CD4-positive, alpha-beta T cell treated with Interleukin-4 for 4 hours (primary cell): ENCODE results near the gene TMPRSS2.

Source experiments
- DNase-seq: peaks from one replicate; pipeline ENCODE4 v3.0.0-alpha.2; 2020

TMPRSS2 gene

DNA sequence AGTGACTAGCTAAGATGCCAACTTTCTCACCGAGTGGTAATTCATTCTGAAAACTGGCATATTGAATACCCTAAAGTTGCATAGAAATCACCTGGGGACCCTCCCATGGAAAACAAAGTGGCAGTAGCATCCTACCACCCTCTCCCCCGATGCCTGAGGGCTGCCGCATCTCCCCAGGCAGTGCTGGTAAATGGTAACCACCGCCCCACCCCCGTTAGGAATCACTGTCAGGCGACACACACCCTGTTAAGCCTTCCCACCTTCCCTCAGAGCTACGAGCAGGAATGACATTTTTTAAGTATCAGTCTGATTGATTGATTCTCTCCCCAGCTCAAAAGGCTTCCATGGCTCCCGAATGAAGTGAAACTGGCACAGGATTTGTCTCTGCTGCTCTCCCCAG is 28.3 kb downstream of the TMPRSS2 start:
- no peak for DNase-seq

DNA sequence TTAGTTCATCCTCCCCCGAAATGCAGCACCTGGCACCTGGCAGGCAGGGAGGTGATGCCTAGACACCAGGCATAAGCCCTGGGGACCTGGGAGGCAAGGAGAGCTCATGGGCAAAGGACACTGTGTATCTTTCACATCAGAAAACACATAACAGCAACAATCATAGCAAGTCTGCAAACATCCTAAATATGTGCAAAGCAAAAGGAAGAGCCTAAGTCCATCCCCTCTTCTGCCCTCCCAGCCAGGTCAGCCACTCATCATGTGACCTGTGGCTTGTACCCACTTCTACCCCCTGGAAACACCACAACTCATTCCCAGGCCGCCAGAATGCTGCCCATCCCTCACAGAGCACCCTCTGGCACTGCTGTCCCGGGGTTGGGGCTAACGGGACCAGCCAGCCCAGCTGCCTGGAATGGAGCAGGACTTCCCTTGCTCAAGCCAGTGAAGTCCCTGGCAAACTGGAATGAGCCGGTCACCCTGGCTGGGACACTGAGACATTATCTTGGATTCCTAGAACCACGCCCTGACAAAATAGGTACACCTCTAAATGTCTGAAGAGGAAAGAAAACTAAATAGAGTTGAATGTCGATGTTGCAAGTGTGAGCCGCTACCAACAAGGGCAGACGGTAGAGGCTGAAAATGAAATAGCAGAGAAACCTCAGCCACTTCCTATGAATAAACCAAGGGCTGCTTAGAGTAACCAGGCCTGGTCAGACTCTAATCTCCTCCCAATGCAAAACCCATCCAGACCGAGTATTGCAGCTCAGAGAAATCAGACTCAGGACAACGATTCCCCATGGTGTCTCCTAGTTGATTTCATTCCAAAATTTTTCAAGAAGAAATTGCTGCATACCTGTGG is 29.4 kb downstream of the TMPRSS2 start:
- no peak for DNase-seq

DNA sequence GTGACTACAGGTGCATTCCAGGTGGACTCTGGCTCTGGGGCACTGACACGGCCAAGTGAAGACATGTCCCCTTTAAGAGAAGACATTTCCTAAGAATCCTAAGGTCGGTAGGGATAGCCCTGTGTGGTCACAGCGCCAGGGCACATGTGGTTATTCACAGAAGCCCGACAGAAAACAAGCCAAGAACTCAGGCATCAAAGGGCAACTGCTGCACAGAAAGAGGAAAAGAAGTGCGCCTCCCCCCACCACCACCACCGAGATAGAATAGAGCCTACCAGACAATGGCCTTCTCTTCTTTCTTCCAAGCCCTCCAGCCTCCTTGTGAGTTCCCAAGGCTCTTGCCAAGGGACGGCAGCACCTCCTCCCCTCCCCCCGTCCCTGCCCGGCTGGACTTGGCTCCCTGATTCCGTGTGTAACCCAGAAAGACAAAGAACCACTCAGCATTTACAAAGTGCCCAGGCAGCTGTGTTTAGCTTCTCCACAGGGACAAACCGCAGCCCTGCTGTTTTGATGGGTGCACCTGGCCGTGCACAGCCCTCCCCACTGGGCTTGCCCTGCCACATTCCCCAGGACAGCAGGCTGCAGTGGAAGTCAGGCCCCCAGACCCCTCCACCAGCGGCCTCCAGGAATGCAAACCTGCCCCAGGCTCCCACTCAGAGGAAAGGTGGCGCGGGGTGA is 30.2 kb downstream of the TMPRSS2 start:
- DNase-seq = no peak

DNA sequence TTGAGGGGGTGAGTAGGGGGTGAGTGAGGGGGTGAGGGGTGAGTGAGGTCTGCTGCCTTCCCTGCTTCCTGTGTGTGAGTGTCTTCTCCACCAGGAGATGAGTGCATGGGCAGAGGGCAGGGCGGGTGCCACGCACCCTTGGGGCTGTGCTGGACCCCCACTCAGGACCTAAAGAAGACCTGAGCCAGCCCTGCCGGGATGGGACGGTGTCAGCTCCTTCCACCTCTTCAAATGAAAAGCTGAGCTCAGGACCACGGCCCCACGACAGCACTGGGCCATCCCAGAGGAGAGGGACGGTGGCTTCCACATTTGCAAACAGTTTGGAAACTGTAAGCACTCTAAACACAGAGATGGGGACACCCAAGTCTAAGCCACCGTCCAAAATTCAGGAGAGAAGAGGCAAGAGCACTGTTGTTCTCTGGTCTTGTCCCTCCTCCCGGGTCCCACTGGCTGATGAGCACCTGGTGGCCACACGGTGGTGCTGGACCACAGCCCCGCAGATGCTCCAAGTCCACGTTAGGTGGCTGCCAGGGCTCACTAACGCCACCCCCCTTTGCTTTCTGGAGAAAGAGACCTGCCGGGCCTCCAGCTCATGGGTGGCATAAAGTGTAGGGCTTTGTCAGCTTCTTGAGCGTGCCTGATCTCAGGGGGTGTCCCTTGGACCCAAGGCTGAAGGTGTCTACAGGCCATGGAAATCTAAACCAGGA is 32.1 kb downstream of the TMPRSS2 start:
- DNase-seq = no peak

DNA sequence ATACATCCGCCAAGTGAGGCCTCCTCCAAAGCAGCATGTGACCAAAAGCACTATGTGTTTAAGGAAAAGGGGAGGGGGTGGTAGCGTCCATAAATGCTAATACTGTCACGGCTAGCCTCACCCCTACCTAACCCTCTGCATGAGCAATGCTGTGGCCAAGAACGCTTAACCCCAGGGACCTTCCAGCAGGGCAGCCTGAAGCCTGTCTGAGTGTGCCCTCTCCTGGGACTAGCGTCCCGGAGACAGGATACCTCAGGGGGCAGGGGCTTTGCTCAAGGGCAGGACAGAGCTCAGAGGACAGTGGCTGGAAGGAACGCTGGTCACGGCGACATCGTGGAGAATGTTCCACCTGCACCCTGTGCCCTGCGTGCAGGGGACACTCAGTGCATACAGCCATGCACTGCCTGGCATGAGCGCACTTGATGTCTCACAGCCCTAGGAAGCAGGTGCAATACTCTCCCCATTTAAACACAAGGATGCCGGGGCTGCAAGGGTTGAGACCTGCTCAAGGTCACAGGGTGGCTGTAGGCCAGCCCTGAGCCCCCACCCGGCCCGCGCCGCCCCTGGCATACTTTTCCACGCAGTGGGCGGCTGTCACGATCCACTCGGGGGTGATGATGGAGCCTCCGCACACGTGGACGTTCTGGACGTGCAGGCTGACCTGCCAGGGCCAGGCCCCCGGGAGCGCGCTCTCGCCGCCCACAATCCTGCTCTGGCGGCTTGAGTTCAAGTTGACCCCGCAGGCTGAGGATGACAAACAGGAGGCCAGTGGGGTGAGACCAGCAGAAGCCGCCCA is 35.0 kb downstream of the TMPRSS2 start:
- no peak for DNase-seq

DNA sequence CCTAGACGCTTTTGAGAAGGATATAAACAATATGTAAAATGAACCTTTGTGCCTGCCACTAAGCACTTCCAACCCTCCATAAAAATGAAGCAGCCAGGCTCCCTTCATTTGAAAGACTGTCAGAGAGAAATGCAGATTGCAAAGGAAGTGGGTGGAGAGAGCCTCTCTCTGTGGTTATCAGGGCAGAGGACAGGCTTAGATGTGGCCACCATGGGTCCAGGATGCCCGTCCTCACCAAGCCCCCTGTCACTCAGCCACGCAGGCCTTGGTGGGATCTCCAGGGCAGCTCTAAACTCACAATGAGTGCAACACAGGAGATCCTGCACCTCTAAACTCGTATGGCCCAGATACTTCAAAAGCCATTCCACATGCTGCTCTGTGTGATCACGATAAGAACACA is 37.9 kb downstream of the TMPRSS2 start:
- no peak for DNase-seq

DNA sequence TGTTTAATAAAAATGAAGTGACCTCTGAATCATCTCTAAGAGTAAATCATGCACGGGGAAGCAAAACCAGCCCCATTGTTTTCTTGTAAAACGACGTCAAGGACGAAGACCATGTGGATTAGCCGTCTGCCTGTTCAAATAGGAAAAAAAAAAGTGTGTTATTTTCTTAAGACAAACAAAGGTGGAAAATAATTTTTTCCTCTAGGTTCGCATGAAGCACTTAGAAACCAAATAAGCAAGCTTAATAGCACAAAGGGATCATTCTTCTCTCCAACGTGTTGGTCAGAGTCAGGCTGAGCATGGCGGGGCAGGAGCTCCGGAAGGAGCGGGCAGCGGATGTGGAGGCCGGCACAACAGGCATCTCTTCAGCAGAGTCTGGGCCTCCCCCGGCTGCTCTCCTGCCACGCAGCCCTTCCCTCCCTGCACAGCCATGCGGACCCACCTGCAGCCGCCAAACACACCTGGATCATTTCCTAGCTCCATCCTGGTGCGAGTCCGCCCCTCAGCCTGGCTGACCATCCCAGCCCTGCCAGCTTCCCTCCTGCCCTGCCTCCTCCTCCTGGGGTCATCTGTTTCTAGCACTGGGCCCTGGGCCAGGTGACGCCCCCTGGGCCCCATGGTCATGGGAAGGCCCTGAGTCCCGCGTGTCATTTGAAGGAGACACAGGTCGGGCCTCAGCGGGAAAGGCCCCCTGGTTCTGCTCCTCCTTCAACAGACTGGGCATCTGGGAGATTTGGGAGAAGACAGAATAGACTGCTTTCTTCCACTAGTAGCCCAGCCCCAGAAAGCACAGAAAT is 41.7 kb downstream of the TMPRSS2 start:
- DNase-seq = no peak

DNA sequence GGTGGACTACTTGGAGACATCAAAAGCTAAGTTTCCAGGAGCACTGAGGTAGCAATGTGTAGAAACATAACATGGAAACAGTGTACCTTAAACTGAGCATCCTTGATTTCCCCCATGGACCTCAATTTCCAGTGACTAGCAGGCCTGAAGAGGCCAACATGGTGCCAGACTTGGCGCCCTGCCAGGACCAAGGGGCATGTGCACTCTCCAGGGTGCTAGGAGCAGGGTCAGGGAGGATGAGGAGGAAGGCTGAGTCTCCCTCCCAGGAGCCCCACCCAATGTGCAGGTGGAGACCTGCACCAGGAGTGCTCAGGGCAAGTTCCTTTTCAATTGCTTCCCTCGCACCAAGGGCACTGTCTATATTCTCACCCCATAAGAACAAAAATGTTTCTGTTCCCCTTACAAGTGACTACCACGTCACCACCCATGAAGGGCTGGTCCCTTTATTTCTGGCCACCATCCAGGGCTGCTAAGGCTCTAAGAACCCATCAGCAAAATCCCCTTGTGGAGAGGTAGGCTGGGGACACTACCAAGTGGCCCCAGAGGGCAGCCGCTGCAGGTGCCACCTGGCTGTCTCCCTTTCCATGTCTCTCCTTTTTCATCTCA is 42.7 kb downstream of the TMPRSS2 start:
- no peak for DNase-seq

DNA sequence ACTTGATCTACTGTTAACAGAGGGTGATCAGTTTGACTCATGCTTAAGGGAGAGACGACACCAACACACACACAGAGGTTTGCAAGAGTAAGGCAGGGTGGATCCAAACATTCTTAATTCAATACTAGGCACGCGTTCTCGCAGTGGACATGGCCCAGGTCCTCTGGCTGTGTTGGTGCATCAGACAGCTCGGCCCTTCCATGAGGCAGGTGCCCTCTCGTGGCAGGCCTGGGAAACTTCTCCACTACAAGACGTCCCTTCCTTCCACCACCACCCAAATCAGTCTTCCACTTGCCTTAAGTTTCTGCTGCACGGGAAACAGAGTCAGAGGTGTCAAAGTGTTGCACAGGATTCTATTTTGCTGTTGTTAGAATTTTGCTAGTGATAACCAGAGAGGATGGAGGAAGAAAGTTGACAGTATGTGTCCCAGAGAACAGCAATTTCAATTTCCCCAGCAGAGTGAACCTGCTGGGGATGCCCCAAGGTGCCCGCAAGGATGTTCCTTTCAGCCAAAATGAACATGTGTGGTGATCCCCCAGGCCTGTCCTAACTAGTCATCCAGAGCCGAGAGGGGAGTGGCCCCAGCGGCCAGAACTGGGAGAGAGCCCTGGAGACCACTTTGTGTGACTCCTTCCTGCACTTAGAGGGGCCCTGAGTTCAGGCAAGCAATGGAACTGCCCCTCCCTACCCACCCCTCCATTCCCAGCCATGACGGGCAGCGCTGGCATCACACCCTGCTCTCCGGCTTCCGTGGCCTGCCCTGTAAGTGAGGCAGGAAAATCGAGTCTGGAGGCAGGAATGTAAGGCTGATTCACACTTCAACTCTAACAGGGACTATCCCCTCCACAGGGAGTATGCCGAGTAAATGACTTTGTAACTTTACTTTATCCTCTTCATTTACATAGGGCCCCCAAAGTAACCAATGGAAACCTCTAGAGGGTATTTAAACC is 47.1 kb downstream of the TMPRSS2 start:
- DNase-seq = peak; percentile 44

DNA sequence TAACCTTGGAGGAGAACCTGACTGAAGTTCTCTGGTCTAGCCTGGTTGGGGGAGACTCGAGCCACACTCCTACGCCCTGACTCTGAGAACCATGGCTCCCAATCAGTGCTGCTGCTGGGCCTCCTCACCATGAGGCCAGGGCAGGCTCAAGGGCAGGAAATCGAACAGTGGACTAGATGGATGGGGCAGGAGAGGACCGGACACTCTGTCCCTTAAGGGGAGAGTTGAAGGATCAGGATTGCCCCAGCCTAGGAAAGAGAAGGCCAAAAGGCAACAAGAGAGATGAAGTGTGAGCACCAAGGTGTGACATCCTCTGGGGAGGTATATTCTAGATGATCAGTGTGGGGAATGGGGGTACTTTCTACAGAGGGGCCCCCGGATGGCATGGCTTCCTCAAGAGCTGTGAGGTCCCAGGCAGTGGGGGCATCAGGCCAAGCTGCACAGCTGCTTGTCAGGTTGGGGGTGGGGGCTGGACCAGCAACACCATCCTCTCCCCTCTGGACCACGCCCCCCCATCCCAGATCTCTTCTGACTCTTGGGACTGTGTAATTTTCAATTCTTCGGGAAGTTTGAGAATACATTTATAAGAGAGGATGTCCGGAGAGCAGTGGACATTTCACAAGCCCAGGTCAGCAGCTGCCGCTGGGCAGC is 47.9 kb downstream of the TMPRSS2 start:
- DNase-seq = no peak

DNA sequence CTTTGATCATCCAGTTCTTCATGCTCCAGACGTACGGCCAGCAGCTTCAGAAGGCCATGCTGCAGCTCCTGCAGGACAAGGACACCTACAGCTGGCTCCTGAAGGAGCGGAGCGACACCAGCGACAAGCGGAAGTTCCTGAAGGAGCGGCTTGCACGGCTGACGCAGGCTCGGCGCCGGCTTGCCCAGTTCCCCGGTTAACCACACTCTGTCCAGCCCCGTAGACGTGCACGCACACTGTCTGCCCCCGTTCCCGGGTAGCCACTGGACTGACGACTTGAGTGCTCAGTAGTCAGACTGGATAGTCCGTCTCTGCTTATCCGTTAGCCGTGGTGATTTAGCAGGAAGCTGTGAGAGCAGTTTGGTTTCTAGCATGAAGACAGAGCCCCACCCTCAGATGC is 49.4 kb downstream of the TMPRSS2 start:
- no peak for DNase-seq

DNA sequence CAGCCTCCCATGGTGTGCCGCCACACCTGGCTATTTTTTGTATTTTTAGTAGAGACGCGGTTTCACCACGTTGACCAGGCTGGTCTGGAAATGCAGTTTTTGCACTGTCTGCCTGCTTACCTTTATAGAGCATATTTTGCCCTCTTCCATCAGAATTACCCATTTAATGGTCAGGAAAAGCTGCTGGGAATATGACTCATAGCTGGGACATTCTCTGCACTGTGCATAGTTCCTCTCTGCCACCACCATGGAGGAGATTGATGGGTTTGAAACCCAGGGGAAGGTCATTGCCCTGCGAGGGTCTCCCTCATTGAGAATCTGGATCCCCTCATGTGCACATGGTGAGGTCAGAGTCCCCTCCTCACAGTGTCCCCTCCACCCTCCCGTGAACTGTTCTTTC is 49.8 kb downstream of the TMPRSS2 start:
- no peak for DNase-seq

DNA sequence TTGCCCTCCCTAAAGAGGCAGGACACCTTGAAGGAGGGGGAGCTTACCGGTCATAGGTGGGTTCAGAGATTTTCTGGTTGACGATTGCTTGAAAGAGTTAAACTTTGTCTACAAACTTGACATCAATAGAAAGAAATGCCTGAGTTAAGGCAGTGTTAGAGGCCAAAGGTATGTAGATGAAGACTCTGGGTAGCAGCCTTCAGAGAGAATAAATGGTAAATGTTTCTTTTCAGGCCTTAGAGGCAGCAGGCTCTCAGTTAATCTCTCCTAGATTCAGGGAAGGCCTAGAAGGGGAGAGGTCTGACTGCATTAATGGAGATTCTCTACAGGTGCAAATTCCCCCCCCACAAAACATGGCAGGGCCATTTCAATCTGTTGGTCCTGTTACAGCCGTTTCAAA is 54.2 kb downstream of the TMPRSS2 start:
- DNase-seq = no peak

DNA sequence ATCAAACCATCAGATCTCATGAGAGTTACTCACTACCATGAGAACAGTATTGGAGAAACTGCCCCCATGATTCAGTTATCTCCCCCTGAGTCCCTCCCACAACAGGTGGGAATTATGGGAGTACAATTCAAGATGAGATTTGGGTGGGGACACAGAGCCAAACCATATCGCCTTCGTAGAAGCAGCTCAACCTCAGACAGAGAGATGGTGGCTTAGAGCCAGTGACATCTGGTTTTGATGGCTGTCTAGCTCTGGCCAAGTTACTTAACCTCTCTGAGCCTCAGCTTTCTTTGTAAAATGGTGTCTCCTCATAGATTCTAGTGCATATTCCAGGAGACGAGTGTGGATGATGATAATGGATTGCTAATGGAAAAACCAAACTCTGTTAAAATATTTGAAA is 54.8 kb downstream of the TMPRSS2 start:
- no peak for DNase-seq

DNA sequence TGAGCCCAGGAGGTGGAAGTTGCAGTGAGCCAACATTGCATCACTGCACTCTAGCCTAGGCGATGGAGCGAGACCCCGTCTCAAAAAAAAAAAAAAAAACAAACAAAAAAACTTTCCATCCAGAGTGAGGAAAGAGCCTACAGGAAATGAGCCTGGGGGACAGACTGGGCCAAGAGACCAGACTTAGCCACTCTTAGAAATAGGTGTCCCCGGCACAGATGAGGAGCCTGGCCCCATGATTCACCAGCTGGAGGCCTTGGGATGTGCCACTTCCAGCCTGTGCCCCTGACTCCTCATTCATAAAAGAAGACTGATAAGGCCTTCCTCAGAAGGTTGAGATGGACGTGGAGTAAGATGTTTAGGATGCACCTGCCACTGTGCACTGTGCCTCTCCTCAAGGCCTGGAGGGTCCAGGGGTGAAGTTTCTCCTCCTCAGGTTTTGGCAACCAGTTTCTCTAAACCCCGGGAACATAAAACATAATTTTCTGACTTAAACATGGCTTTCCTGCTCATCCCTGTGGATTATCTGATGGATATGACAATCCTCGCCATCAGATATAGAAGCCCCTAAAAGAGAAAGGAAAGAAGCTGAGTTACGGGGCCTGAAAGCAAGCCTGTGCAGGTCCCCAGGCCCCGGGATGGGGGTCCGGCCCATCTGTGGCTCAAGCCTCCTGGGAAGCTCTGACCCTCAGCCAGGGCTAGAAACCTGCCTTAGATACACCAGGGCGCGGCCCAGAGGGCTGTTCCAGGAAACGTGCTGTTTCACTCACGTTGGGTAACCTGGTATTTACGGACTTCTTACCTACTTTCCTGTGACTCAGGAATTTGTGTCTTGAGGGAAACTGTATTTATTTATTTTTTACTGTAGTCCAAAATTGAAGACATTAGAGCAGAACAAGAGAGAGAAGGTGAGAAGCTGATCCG is 55.9 kb downstream of the TMPRSS2 start:
- DNase-seq = no peak

DNA sequence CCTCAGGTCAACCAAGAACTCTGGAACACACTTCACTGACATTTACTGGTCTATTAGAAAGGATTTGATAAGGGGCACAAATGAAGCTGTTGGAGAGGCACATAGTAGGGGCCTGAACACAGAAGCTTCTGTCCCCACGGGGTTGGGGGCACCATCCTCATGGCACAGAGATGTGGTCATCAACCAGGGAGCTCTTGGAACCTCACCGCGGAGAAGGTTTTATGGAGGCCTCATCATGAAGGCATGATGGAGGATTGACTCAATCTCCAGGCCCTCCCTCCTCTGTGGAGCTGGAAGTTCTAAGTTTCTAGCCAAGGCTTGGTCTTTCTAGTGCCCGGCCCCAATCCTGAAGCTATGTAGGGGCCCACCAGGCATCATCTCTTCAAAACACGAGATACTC is 58.3 kb downstream of the TMPRSS2 start:
- DNase-seq = no peak

DNA sequence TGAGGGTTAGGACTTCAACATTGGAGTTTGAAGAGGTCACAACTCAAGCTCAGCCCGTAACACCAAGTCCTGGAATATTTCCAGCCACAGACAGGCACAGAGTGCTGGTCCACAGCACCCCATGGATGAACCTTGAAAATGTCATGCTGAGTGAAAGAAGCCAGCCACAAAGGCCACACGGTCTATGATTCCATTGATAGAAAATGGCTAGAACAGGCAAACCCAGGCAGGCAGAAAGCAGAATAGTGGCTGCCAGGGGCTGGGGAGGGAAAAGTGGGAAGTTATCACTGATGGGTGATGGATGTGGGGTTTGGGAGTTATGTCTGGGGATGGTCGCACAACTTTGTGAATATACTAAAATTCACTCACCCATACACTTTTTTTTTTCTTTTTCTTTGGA is 60.6 kb downstream of the TMPRSS2 start:
- DNase-seq = no peak

DNA sequence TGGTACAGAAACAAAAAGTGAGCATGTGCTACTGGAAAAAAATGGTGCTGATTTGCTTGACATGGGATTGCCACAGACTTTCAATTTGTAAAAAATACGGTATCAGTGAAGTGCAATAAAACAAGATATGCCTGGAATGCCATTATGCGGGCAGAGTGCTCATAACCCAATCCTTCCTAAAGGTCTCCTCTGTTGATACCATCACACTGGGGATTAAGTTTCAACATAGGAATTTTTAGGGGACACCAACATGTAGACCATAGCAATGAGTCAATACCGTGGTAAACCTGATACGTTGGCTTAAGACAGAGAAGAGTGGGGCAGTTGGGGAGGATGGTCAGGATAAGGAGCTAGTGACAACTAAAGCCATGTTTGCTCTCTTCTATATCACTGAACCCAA is 61.4 kb downstream of the TMPRSS2 start:
- no peak for DNase-seq

DNA sequence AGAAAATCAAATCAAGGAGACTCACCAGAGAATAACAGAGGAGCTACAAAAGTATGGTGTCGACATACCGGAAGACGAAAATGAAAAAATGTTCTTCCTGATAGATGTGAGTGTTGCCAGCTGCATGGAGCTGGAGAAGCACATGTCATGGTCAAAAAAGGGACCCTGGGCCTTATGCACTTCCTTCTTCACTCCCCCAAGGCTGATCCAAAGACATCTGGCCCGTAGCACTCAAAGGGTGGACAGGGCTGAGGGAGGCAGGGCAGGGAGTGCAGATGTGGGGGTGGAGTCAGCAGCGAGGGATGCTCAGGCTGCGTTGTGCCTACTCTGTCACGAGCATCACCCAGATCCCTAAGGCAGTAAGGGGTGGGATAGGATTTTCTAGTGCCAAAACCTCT is 62.5 kb downstream of the TMPRSS2 start:
- DNase-seq = no peak
